HCT116 (cell line): ENCODE results near the gene SPG7. TPM values are rescaled to one million over a fixed set of nuclear protein-coding genes. Genes with fewer than 3 reads are reported as not detected.

Experiments
- ATAC-seq: fragments of 200-7000 bp; cut with Tn5 transposase; 2 replicates; pipeline ENCODE4 v1.9.1; 2020; ENCODE audit warnings: mild to moderate bottlenecking, moderate library complexity
- BruUV-seq: library from RNA; stranded (reverse); fragments of 400-500 nt; replicated peaks from 2 replicates; lab custom pipeline; 2021; lab: Mats Ljungman, UMichigan
- CTCF ChIA-PET: fragments of 300-600 bp; sonication (Branson Sonifier 250); formaldehyde crosslinking; loops from one replicate; lab custom pipeline; 2021; ENCODE audit warnings: antibody characterized with exemption; lab: Charles Lee
- POLR2A ChIA-PET: fragments of 300-600, 350-600 bp; sonication (Branson Sonifier 250); formaldehyde crosslinking; loops from one replicate; lab custom pipeline; 2021; ENCODE audit warnings: antibody characterized with exemption; lab: Charles Lee
- RAD21 ChIA-PET, 2 experiments: fragments of 300-600 bp; sonication (Branson Sonifier 250); formaldehyde crosslinking; loops; one replicate each; lab custom pipeline; 2023; ENCODE audit warnings: low total read pairs in 2 of 2; ENCODE audit not compliant: uncharacterized antibody in 2 of 2, unreplicated experiment in 2 of 2, low non-redundant PET in 1 of 2; lab: Charles Lee
- DNase-seq: peaks from one replicate; pipeline ENCODE4 v3.0.0-alpha.2; 2010; ENCODE audit warnings: low read depth, low spot score
- H2AFZ ChIP-seq: fragments of 200-600 bp; shearing (Covaris generic), sonication (generic); 2 replicates; pipeline ENCODE4 v1.6.1; 2017; ENCODE audit warnings: low read depth, mixed run types, mixed read lengths, antibody characterized with exemption, low read length; ENCODE audit not compliant: poor library complexity, severe bottlenecking
- H3K27ac ChIP-seq: 2 replicates; pipeline ENCODE4 v1.5.1; 2012; ENCODE audit warnings: low read depth, low read length
- H3K27me3 ChIP-seq: fragments of 200-600 bp; sonication (generic); 2 replicates; pipeline ENCODE4 v1.6.1; 2016; ENCODE audit warnings: mixed run types, low read length, mixed read lengths; ENCODE audit not compliant: insufficient read depth
- H3K36me3 ChIP-seq, 2 experiments: fragments of 200-500 bp in 1 of 2; fragments of 200-600 bp in 1 of 2; sonication (Bioruptor generic) in 1 of 2; sonication (generic) in 1 of 2; 2 replicates each; pipeline versions ENCODE4 v1.5.1 to v1.6.1; 2014 to 2016; ENCODE audit warnings: low read length in 2 of 2, inconsistent platforms in 1 of 2, mixed read lengths in 1 of 2, mixed run types in 1 of 2; ENCODE audit not compliant: insufficient read depth in 2 of 2, control insufficient read depth in 1 of 2
- H3K4me1 ChIP-seq, 2 experiments: fragments of 200-600 bp in 1 of 2; sonication (generic) in 1 of 2; 2 replicates each; pipeline versions ENCODE4 v1.5.1 to v1.6.1; 2012 to 2017; ENCODE audit warnings: low read length in 2 of 2, inconsistent platforms in 1 of 2, mild to moderate bottlenecking in 1 of 2, mixed read lengths in 1 of 2, mixed run types in 1 of 2, moderate library complexity in 1 of 2; ENCODE audit not compliant: insufficient read depth in 2 of 2, control insufficient read depth in 1 of 2
- H3K4me2 ChIP-seq: fragments of 200-600 bp; sonication (generic); 2 replicates; pipeline ENCODE4 v1.6.1; 2017; ENCODE audit warnings: mixed run types, low read length, mixed read lengths
- H3K4me3 ChIP-seq, 2 experiments: fragments of 200-600 bp in 1 of 2; sonication (generic) in 1 of 2; replicated peaks in 1 of 2; 2 replicates each; pipeline ENCODE4 v1.5.1; 2011 to 2016; ENCODE audit warnings: low read length in 2 of 2, control low read depth in 1 of 2, low read depth in 1 of 2, mild to moderate bottlenecking in 1 of 2, mixed read lengths in 1 of 2, mixed run types in 1 of 2
- H3K79me2 ChIP-seq: fragments of 200-600 bp; sonication (generic); 2 replicates; pipeline ENCODE4 v1.6.1; 2017; ENCODE audit warnings: mild to moderate bottlenecking, mixed run types, low read length, moderate library complexity, mixed read lengths; ENCODE audit not compliant: insufficient read depth
- H3K9ac ChIP-seq: fragments of 200-600 bp; sonication (generic); 2 replicates; pipeline ENCODE4 v1.6.1; 2016; ENCODE audit warnings: low read length, mixed read lengths
- H3K9me2 ChIP-seq: fragments of 200-600 bp; sonication (generic), shearing (Covaris generic); 2 replicates; pipeline ENCODE4 v1.6.1; 2017; ENCODE audit warnings: mixed run types, mild to moderate bottlenecking, moderate library complexity; ENCODE audit not compliant: insufficient read depth
- H3K9me3 ChIP-seq, 2 experiments: fragments of 200-500 bp in 1 of 2; fragments of 200-600 bp in 1 of 2; sonication (Bioruptor generic) in 1 of 2; sonication (generic) in 1 of 2; 2 replicates each; pipeline ENCODE4 v1.6.1; 2014 to 2017; ENCODE audit warnings: low read length in 2 of 2, mixed read lengths in 2 of 2, inconsistent platforms in 1 of 2, low read depth in 1 of 2, mild to moderate bottlenecking in 1 of 2, mixed run types in 1 of 2, moderate library complexity in 1 of 2; ENCODE audit not compliant: control insufficient read depth in 1 of 2, insufficient read depth in 1 of 2
- H4K20me1 ChIP-seq: fragments of 200-600 bp; sonication (generic), shearing (Covaris generic); 2 replicates; pipeline ENCODE4 v1.6.1; 2017; ENCODE audit warnings: mixed run types, mild to moderate bottlenecking, moderate library complexity; ENCODE audit not compliant: insufficient read depth
- CBX3 ChIP-seq: IDR thresholded peaks from 2 replicates; pipeline ENCODE4 v1.6.1; 2012; ENCODE audit warnings: low read depth
- FOSL1 ChIP-seq: IDR thresholded peaks from 2 replicates; pipeline ENCODE4 v1.6.1; 2012; ENCODE audit warnings: low read depth
- JUND ChIP-seq: IDR thresholded peaks from 2 replicates; pipeline ENCODE4 v1.6.1; 2012
- MAX ChIP-seq: IDR thresholded peaks from 2 replicates; pipeline ENCODE4 v1.6.1; 2012
- POLR2A ChIP-seq: IDR thresholded peaks from 2 replicates; pipeline ENCODE4 v1.7.0; 2011; ENCODE audit warnings: borderline replicate concordance; ENCODE audit not compliant: insufficient read depth, insufficient read length; ENCODE audit errors: extremely low read depth
- POLR2AphosphoS5 ChIP-seq: IDR thresholded peaks from 2 replicates; pipeline ENCODE4 v1.6.1; 2011; ENCODE audit warnings: mild to moderate bottlenecking, low read depth, low read length, moderate library complexity
- RAD21 ChIP-seq: IDR thresholded peaks from 2 replicates; pipeline ENCODE4 v1.6.1; 2012; ENCODE audit warnings: low read depth, mild to moderate bottlenecking
- SP1 ChIP-seq: IDR thresholded peaks from 2 replicates; pipeline ENCODE4 v1.6.1; 2012; ENCODE audit warnings: low read depth
- SRF ChIP-seq: IDR thresholded peaks from 2 replicates; pipeline ENCODE4 v1.6.1; 2012; ENCODE audit warnings: low read depth
- YY1 ChIP-seq: IDR thresholded peaks from 2 replicates; pipeline ENCODE4 v1.6.1; 2011; ENCODE audit warnings: low read length, low read depth, moderate library complexity, mild to moderate bottlenecking; ENCODE audit not compliant: insufficient replicate concordance; ENCODE audit errors: extremely low read depth
- intact Hi-C: fragments of 100-400 bp; cut with micrococcal nuclease; formaldehyde crosslinking; loops from 2 replicates; pipeline ENCODE4 v1.10.0; 2022
- total RNA-seq: library from RNA; stranded (reverse); gene quantifications from one replicate; pipeline ENCODE4 v1.2.1, GENCODE V29; 2021; ENCODE audit not compliant: unreplicated experiment

The SPG7 gene
- total RNA-seq, 1 experiment from 2014 or later, result 116 TPM

GRCh38 chr16:89502081-89502843 is 5.9 kb upstream of the SPG7 start:
- peak overlapping the region; percentile 44 for H3K9ac ChIP-seq
- no TSS peak for BruUV-seq
- H2AFZ ChIP-seq, result peak overlapping the region; percentile 43
- H3K27me3 ChIP-seq, result no peaks in the 10 kb centered on the region
- H3K27ac ChIP-seq, result peak overlapping the region; percentile 20; the same call in 1 of the 2 replicates
- H3K79me2 ChIP-seq, result peaks cover 5% of the 10 kb centered on the region
- no peaks in the 10 kb centered on the region for H4K20me1 ChIP-seq
- ChIA-PET POLR2A (no interaction called here), RAD21 (no interaction called here), CTCF (no interaction called here)
- peaks cover 44 to 61% of the 10 kb centered on the region in 2 experiments for H3K4me1 ChIP-seq
- TF ChIP-seq CBX3 (no peak), RAD21 (no peak), YY1 (no peak)
- intact Hi-C loops, result no loop called here
- peak; percentile 28 for ATAC-seq
- no peaks in the 10 kb centered on the region for H3K36me3 ChIP-seq
- peak overlapping the region; percentile 73 for H3K4me2 ChIP-seq
- DNase-seq, result peak; percentile 63
- H3K9me2 ChIP-seq, result no peaks in the 10 kb centered on the region
- H3K4me3 ChIP-seq, result peak overlapping the region in 1 of 2 experiments; percentile 1; a peak in 1 of 4 replicates
- no peaks in the 10 kb centered on the region for H3K9me3 ChIP-seq

- CTCF ChIA-PET, result no interaction called here
- Histone ChIP-seq H3K9me3 (no peaks in the 10 kb centered on the region), H3K9ac (no peak overlapping the region), H3K4me1 (peaks cover 45 to 65% of the 10 kb centered on the region in 2 experiments), H3K27me3 (no peaks in the 10 kb centered on the region), H3K4me3 (no peak overlapping the region), H4K20me1 (no peaks in the 10 kb centered on the region), H3K27ac (no peak overlapping the region), H3K79me2 (peaks cover 24% of the 10 kb centered on the region), H3K9me2 (no peaks in the 10 kb centered on the region), H3K4me2 (no peak overlapping the region), H3K36me3 (no peaks in the 10 kb centered on the region), H2AFZ (no peak overlapping the region)
- POLR2A ChIA-PET, result interaction anchor here (0.6 to 1.0 kb wide), 2 partner anchors 55 to 265 kb away, joined by 4 read pairs; no protein-coding TSS in a partner anchor
- no peak for TF ChIP-seq FOSL1
- TF ChIP-seq RAD21, result no peak
- TF ChIP-seq MAX, result no peak
- TF ChIP-seq SP1, result no peak
- TF ChIP-seq SRF, result no peak
- no peak for TF ChIP-seq POLR2A
- TF ChIP-seq JUND, result no peak
- no peak for TF ChIP-seq POLR2AphosphoS5
- ATAC-seq (no peak), DNase-seq (no peak)
- BruUV-seq, result no TSS peak
- RAD21 ChIA-PET, result interaction anchor here in 1 of 2 experiments (0.6 kb wide), 1 partner anchor 9 kb away, joined by 3 read pairs; no protein-coding TSS in a partner anchor
- intact Hi-C loops, result loop anchor here (2.0 kb wide), 1 partner anchor 13 kb away; the partner anchor contains the start of gene ANKRD11
Observed at GRCh38 chr16:89504091-89504490, 4.1 kb upstream of the SPG7 start.
